ENCODE measurements around the gene VPS37B. TPM values are rescaled to one million over a fixed set of nuclear protein-coding genes. Genes with fewer than 3 reads are reported as not detected.

Gene VPS37B
- total RNA-seq, 1 experiment from 2014 or later: 37.6 TPM

DNA sequence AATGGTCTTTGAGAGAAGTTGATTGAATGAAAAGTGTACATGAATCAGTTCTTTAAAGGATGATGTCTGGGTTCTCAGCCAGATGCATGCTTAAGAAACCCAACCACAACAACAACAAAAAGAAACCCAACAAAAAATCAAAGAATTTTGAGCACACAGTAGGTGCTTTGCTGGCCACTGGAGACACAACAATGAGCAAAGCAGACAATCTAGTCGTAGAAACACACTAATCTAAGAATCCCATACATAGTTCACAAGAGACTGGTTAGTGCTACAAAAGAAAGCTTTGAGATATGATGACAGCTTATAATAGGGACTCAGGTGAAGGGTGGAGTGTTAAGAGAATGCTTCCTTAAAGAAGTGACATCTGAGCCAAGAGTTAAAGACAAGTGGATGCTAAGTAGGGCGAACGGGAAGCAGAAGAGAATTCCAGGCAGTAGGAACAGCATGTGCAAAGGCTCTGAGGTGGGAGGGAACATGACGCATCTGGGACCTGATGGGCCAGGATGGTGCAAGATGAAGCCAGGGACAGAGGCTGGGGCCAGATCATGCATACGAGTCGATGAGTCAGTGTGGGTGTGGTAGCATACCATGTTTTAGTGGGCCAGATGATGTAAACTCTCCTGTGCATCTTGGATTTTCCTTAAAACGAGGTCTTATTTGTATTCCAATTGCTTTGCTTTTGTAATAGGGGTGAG is 65.3 kb downstream of the VPS37B start:
- no peaks in the 10 kb centered on the region for H3K27me3 Mint-ChIP-seq (ENCODE audit: insufficient read depth, unreplicated experiment)

DNA sequence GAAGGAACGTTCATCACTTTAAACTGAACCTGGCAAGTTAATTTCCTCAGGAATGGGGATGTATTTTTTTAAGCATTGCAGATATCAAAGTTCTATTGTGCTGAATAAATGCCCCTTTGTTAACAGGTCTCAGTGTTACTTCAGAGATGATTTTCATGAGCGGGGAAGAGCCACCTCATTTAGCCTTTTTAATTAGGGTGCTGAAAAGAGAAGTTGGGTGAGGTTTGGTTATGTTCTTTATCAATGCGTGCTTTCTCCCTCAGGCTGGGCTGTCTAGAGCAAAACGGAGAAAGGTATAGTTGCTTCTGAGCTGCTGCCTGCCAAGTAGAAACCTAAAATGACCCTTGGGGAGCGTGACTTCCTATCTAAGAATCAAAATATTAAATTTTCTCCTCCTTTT is 68.7 kb downstream of the VPS37B start:
- Mint-ChIP-seq H3K27me3 (ENCODE audit: insufficient read depth, unreplicated experiment) (no peaks in the 10 kb centered on the region), H3K9me3 (ENCODE audit: unreplicated experiment) (peaks cover 7% of the 10 kb centered on the region), H3K36me3 (ENCODE audit: insufficient read depth, unreplicated experiment) (peaks cover 10% of the 10 kb centered on the region), H3K27ac (ENCODE audit: low read depth, unreplicated experiment) (no peak overlapping the region), H3K4me1 (ENCODE audit: insufficient read depth, unreplicated experiment) (peaks cover 12% of the 10 kb centered on the region), H3K4me3 (ENCODE audit: unreplicated experiment) (no peak overlapping the region)
- no peak for TF ChIP-seq CTCF (IDR thresholded peaks at IDR 0.05; ENCODE audit: unreplicated experiment)
- intact Hi-C loops (cut with micrococcal nuclease): no loop called here
- ChIA-PET POLR2A (interaction anchor here (0.6 to 2.4 kb wide), 10 partner anchors 8 to 405 kb away, joined by 3 to 25 read pairs (median 4); partner anchors contain the start of genes DENR, HIP1R, MPHOSPH9 and MTRFR), CTCF (interaction anchor here (0.5 to 2.0 kb wide), 5 partner anchors 33 to 168 kb away, joined by 3 to 21 read pairs (median 8); no protein-coding TSS in a partner anchor)
- no peak for DNase-seq (ENCODE audit: unreplicated experiment)
- BruUV-seq (replicated peaks): no TSS peak

More for the DNA sequence above, 65.3 kb downstream of the VPS37B start:
- Mint-ChIP-seq H3K36me3 (ENCODE audit: insufficient read depth, unreplicated experiment) (peaks cover 16% of the 10 kb centered on the region), H3K27ac (ENCODE audit: low read depth, unreplicated experiment) (peak overlapping the region; percentile 76), H3K4me3 (ENCODE audit: unreplicated experiment) (no peak overlapping the region), H3K9me3 (ENCODE audit: unreplicated experiment) (peaks cover 7% of the 10 kb centered on the region), H3K4me1 (ENCODE audit: insufficient read depth, unreplicated experiment) (peaks cover 26% of the 10 kb centered on the region)
- intact Hi-C loops (cut with micrococcal nuclease): loop anchor here (1.0 kb wide), 1 partner anchor 37 kb away; no protein-coding TSS in a partner anchor
- ChIA-PET CTCF (interaction anchor here (0.6 to 2.1 kb wide), 2 partner anchors 37 to 1980 kb away, joined by 3 to 10 read pairs; no protein-coding TSS in a partner anchor), POLR2A (no interaction called here)
- DNase-seq (ENCODE audit: unreplicated experiment): peak; percentile 96
- no TSS peak for BruUV-seq (replicated peaks)
- no peak for TF ChIP-seq CTCF (IDR thresholded peaks at IDR 0.05; ENCODE audit: unreplicated experiment)

DNA sequence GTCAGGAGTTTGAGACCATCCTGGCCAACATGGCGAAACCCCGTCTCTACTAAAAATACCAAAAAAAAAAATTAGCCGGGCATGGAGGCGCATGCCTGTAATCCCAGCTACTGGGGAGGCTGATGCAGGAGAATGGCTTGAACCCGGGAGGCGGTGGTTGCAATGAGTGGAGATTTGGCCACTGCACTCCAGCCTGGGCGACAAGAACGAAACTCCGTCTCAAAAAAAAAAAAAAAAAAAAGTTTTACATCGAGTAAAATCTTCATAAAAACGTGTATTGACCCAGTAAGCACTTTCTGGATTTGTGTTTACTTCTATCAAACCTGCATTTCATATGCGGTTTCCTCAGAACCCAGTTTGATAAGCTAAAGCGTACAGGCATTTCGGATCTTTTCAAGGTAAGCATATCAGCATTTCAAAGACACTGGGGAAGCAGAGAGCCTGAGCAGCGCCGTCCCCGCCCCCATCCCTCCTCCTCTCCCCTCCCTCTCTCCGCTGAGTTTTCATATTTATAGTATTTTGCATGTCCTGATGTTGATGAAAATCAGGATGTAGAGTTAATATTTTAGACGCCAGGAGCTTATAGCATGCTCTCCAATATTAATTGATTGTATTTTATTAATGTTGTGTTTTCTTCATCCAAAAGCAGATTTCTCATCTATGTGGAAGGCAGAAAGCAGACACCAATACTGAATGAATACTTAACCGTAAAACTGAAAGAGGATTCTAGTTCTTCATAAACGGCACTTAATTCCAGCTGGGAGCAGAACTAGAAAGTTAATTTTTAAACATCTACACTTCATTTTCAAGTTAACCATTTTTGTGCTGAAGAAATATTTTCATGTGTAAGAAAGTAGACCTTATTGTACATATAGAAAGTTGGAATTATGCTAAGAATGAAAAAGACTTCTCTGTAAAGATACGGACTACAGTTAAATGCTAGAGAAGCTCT is 69.9 kb downstream of the VPS37B start:
- DNase-seq (ENCODE audit: unreplicated experiment): no peak
- Mint-ChIP-seq H3K9me3 (ENCODE audit: unreplicated experiment) (peaks cover 7% of the 10 kb centered on the region), H3K4me1 (ENCODE audit: insufficient read depth, unreplicated experiment) (peaks cover 12% of the 10 kb centered on the region), H3K36me3 (ENCODE audit: insufficient read depth, unreplicated experiment) (peaks cover under 1% of the 10 kb centered on the region), H3K27ac (ENCODE audit: low read depth, unreplicated experiment) (no peak overlapping the region), H3K4me3 (ENCODE audit: unreplicated experiment) (peak overlapping the region; percentile 67), H3K27me3 (ENCODE audit: insufficient read depth, unreplicated experiment) (no peaks in the 10 kb centered on the region)
- POLR2A ChIA-PET: interaction anchor here (0.6 to 2.4 kb wide), 11 partner anchors 9 to 740 kb away, joined by 3 to 25 read pairs (median 4); partner anchors contain the start of genes DENR, HIP1R, MPHOSPH9 and MTRFR
- BruUV-seq (replicated peaks): no TSS peak
- CTCF ChIA-PET: interaction anchor here (0.6 to 2.0 kb wide), 6 partner anchors 9 to 36 kb away, joined by 3 to 21 read pairs (median 6); no protein-coding TSS in a partner anchor
- no peak for TF ChIP-seq CTCF (IDR thresholded peaks at IDR 0.05; ENCODE audit: unreplicated experiment)
- intact Hi-C loops (cut with micrococcal nuclease): no loop called here

- DNase-seq (ENCODE audit: unreplicated experiment): no peak
- intact Hi-C loops (cut with micrococcal nuclease): no loop called here
- H3K9me3 Mint-ChIP-seq (ENCODE audit: unreplicated experiment): no peaks in the 10 kb centered on the region
- H3K27ac Mint-ChIP-seq (ENCODE audit: low read depth, unreplicated experiment): no peak overlapping the region
- no peak overlapping the region for H3K4me3 Mint-ChIP-seq (ENCODE audit: unreplicated experiment)
- POLR2A ChIA-PET: no interaction called here
- CTCF ChIA-PET: interaction anchor here (0.8 kb wide), 1 partner anchor 9 kb away, joined by 3 read pairs; no protein-coding TSS in a partner anchor
- peaks cover 6% of the 10 kb centered on the region for H3K4me1 Mint-ChIP-seq (ENCODE audit: insufficient read depth, unreplicated experiment)
- no peaks in the 10 kb centered on the region for H3K36me3 Mint-ChIP-seq (ENCODE audit: insufficient read depth, unreplicated experiment)
- TF ChIP-seq CTCF (IDR thresholded peaks at IDR 0.05; ENCODE audit: unreplicated experiment): no peak
- no peaks in the 10 kb centered on the region for H3K27me3 Mint-ChIP-seq (ENCODE audit: insufficient read depth, unreplicated experiment)
- no TSS peak for BruUV-seq (replicated peaks)
Measured at GRCh38 chr12:122823429-122823828, 72.5 kb downstream of the VPS37B start.

Data from MCF 10A (cell line).